Measurements from ENCODE around the gene WTAP.
"Not testable (repeated sequence)": the region's sequence is repeated elsewhere in the genome, so short reads cannot be mapped to it uniquely, and the experiment has no call there.

GRCh38 chr6:159712389-159712788, 14.9 kb upstream of the WTAP start:
- not testable (repeated sequence) for TF ChIP-seq POLR2A, CTCF (IDR thresholded peaks at IDR 0.05)
